Measurements from ENCODE around the gene UBE2J2. TPM values are rescaled to one million over a fixed set of nuclear protein-coding genes. Genes with fewer than 3 reads are reported as not detected.

Gene UBE2J2
- total RNA-seq, 1 donor, result 32.6 TPM

DNA sequence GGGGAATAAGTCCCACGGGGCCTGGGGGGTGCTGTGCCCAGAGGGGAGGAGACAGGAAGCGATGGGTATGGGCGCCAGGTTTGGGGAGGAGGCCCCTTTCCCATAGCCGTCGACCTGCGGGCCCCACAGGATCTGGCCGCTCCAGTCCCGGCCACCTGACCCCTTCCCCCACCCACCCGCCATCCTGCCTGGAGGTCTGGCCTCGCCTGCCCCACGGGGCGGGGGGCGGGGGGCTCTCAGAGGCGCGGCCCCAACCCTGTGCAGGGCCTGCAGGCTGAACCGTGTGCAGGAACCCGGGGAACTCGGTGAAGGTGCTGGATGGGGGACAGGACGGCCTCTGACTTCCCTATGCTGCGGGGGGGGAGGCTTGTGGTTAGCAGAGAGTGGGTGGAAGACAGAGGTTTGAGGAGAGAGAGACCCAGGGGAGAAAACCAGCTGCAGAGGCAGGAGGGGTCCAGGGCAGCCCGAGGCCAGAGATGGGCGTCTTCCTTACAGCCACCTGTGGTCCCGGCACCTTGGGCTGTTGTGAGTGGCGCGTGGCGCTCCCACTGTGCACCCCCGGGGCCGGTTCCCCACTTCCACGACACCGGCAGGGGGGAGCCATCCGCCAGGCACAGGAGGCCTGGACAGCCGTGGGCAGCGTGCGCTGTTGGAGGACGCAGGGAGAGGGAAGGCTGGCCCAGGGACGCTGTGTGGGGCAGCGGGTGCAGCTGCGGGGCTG is 64.8 kb downstream of the UBE2J2 start:
- H3K27ac ChIP-seq (ENCODE audit: low read depth, low read length), result no peak overlapping the region
- TF ChIP-seq CTCF (IDR thresholded peaks at IDR 0.05; ENCODE audit: extremely low read depth, low read depth, low read length), result no peak
- no peaks in the 10 kb centered on the region for H3K9me3 ChIP-seq (ENCODE audit: low read depth, low read length)
- no peak overlapping the region for H2AFZ ChIP-seq (ENCODE audit: low read length)
- H4K20me1 ChIP-seq (ENCODE audit: insufficient read depth, low read length), result no peaks in the 10 kb centered on the region
- peaks cover 11% of the 10 kb centered on the region for H3K27me3 ChIP-seq (ENCODE audit: insufficient read depth, low read length)
- peak; percentile 96 for DNase-seq (ENCODE audit: insufficient read length, low spot score, missing footprints)
- no peaks in the 10 kb centered on the region for H3K79me2 ChIP-seq (ENCODE audit: insufficient read depth, low read length)
- peak overlapping the region; percentile 67 for H3K4me3 ChIP-seq (ENCODE audit: insufficient read depth, low read length)
- peak overlapping the region; percentile 84 for H3K4me2 ChIP-seq (ENCODE audit: insufficient read depth, low read length)
- H3K36me3 ChIP-seq (ENCODE audit: insufficient read depth, low read length), result no peaks in the 10 kb centered on the region
- peaks cover 13% of the 10 kb centered on the region for H3K4me1 ChIP-seq (ENCODE audit: insufficient read depth, low read length)

GRCh38 chr1:1207571-1207892 is 66.1 kb downstream of the UBE2J2 start:
- no peaks in the 10 kb centered on the region for H3K36me3 ChIP-seq (ENCODE audit: insufficient read depth, low read length)
- peaks cover 11% of the 10 kb centered on the region for H3K27me3 ChIP-seq (ENCODE audit: insufficient read depth, low read length)
- H3K27ac ChIP-seq (ENCODE audit: low read depth, low read length), result no peak overlapping the region
- DNase-seq (ENCODE audit: insufficient read length, low spot score, missing footprints), result peak; percentile 48
- H3K4me2 ChIP-seq (ENCODE audit: insufficient read depth, low read length), result peak overlapping the region; percentile 84
- H3K9me3 ChIP-seq (ENCODE audit: low read depth, low read length), result no peaks in the 10 kb centered on the region
- no peak for TF ChIP-seq CTCF (IDR thresholded peaks at IDR 0.05; ENCODE audit: extremely low read depth, low read depth, low read length)
- no peaks in the 10 kb centered on the region for H3K79me2 ChIP-seq (ENCODE audit: insufficient read depth, low read length)
- H3K4me3 ChIP-seq (ENCODE audit: insufficient read depth, low read length), result no peak overlapping the region
- peaks cover 13% of the 10 kb centered on the region for H3K4me1 ChIP-seq (ENCODE audit: insufficient read depth, low read length)
- no peak overlapping the region for H2AFZ ChIP-seq (ENCODE audit: low read length)
- no peaks in the 10 kb centered on the region for H4K20me1 ChIP-seq (ENCODE audit: insufficient read depth, low read length)

DNA sequence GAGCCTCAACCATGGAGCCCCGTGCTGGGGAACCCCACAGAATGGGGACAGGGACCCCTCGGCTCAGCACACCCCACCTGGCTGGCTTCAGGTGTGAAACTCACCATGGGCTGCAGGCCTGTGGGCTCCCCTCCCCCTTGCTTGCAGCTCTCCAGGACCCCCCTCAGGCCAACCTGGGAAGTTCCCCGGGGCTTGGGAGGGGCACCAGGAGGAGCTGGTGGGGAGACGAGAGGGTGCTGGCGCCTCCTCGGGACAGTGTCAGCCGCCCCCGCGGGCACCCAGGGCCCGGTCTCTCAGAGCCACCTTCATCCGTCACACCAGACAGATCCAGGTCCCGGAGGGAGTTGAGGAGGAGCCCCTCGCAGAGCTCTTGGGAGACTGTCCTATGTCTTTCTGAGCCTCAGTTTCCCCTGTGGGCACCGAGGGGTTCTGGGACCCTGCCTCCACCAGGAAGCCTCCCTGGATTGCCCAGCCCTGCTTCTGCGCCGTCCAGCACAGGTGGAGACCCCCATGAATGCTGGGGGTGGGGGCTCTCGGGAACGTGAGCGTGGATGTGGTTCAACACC is 66.6 kb downstream of the UBE2J2 start:
- peak; percentile 91 for DNase-seq (ENCODE audit: insufficient read length, low spot score, missing footprints)
- Histone ChIP-seq H3K27me3 (ENCODE audit: insufficient read depth, low read length) (peaks cover 11% of the 10 kb centered on the region), H3K4me3 (ENCODE audit: insufficient read depth, low read length) (no peak overlapping the region), H4K20me1 (ENCODE audit: insufficient read depth, low read length) (no peaks in the 10 kb centered on the region), H2AFZ (ENCODE audit: low read length) (no peak overlapping the region), H3K4me2 (ENCODE audit: insufficient read depth, low read length) (no peak overlapping the region), H3K27ac (ENCODE audit: low read depth, low read length) (no peak overlapping the region), H3K79me2 (ENCODE audit: insufficient read depth, low read length) (no peaks in the 10 kb centered on the region), H3K4me1 (ENCODE audit: insufficient read depth, low read length) (peaks cover 13% of the 10 kb centered on the region), H3K36me3 (ENCODE audit: insufficient read depth, low read length) (no peaks in the 10 kb centered on the region), H3K9me3 (ENCODE audit: low read depth, low read length) (no peaks in the 10 kb centered on the region)
- no peak for TF ChIP-seq CTCF (IDR thresholded peaks at IDR 0.05; ENCODE audit: extremely low read depth, low read depth, low read length)

DNA sequence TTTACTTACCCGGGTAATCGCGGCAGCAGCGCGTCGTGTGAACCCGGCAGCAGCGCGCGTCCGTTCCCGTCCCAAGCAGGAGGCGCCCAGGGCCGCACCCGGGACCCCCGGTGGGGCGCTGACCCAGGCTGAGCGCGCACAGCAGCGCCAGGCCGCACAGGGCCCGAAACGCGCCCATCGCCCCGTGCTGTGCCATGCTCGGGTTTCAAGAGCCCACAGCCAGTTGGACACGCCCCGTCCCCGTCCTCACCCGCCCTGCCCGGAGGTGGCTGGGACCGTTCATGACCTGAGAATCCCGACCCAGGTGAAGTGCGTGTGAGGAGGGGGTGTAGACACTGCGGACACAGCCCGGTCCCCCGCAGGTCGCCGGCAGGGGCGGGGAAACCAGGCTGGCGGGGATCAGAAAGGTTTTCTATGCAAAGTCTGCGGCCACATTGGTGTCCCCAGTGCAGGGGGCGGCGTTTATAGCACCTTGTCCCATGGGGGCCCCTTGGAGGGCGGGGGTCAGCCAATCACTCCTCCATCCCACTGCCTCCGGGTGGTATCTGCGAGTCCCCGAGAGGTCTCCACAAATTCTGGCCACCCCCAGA is 67.2 kb downstream of the UBE2J2 start, which contains the start of gene TNFRSF18:
TSS of gene TNFRSF18 (minus strand) at position 217 of the 590 bp plus-strand sequence. CDS start at position 196, 21 bp downstream.
- peak within 1 kb of the TSS; percentile 22 for H3K4me3 ChIP-seq (ENCODE audit: insufficient read depth, low read length)
- no peak for TF ChIP-seq CTCF (IDR thresholded peaks at IDR 0.05; ENCODE audit: extremely low read depth, low read depth, low read length)
- no peak within 1 kb of the TSS for H2AFZ ChIP-seq (ENCODE audit: low read length)

More for the DNA sequence above, 67.2 kb downstream of the UBE2J2 start, which contains the start of gene TNFRSF18:
- Histone ChIP-seq H3K36me3 (ENCODE audit: insufficient read depth, low read length) (no peaks in the 10 kb centered on the region), H3K9me3 (ENCODE audit: low read depth, low read length) (no peaks in the 10 kb centered on the region), H3K79me2 (ENCODE audit: insufficient read depth, low read length) (no peaks in the 10 kb centered on the region), H3K27ac (ENCODE audit: low read depth, low read length) (no peak within 1 kb of the TSS), H3K4me2 (ENCODE audit: insufficient read depth, low read length) (peak within 1 kb of the TSS; percentile 28), H4K20me1 (ENCODE audit: insufficient read depth, low read length) (no peaks in the 10 kb centered on the region), H3K4me1 (ENCODE audit: insufficient read depth, low read length) (peaks cover 13% of the 10 kb centered on the region), H3K27me3 (ENCODE audit: insufficient read depth, low read length) (peaks cover 11% of the 10 kb centered on the region)
- peak; percentile 92 for DNase-seq (ENCODE audit: insufficient read length, low spot score, missing footprints)
